Esophagus squamous epithelium (tissue), 5 donors: ENCODE measurements around the gene AP1G1. TPM values are rescaled to one million over a fixed set of nuclear protein-coding genes. Genes with fewer than 3 reads are reported as not detected.

ENCODE experiments used
- DNase-seq: peaks from one replicate; lab custom pipeline; 2025; lab: John Stamatoyannopoulos, UW
- H3K27ac ChIP-seq, 4 donors: fragments of 200-600 bp; sonication (generic); one replicate each; pipeline ENCODE4 v1.5.1; 2016 to 2019; ENCODE audit warnings: mild to moderate bottlenecking in 1 of 4
- H3K27me3 ChIP-seq, 4 donors: fragments of 200-600 bp; sonication (generic); 1 replicate in 3 of 4; 2 replicates in 1 of 4; pipeline versions ENCODE4 v1.5.1 to v1.6.0; 2017 to 2021; ENCODE audit warnings: antibody characterized with exemption in 1 of 4
- H3K36me3 ChIP-seq, 3 donors: fragments of 200-600 bp; sonication (generic); one replicate each; pipeline ENCODE4 v1.5.1; 2016 to 2019
- H3K4me1 ChIP-seq, 3 donors: fragments of 200-600 bp; sonication (generic); one replicate each; pipeline ENCODE4 v1.5.1; 2017 to 2019
- H3K4me3 ChIP-seq, 4 donors: fragments of 200-600 bp; sonication (generic); 1 replicate in 3 of 4; 2 replicates in 1 of 4; pipeline ENCODE4 v1.5.1; 2016 to 2019; ENCODE audit warnings: mild to moderate bottlenecking in 2 of 4, moderate library complexity in 1 of 4
- H3K9me3 ChIP-seq, 3 donors: fragments of 200-600 bp; sonication (generic); one replicate each; pipeline ENCODE4 v1.5.1; 2016 to 2019
- CTCF ChIP-seq, 6 experiments: fragments of 450-650 bp in 4 of 6; fragments of 200-600 bp in 2 of 6; sonication (generic) in 2 of 6; IDR thresholded peaks; one replicate each; pipeline ENCODE4 v1.5.1; 2016 to 2019; ENCODE audit warnings: antibody characterized with exemption in 6 of 6, mild to moderate bottlenecking in 4 of 6, moderate library complexity in 4 of 6
- POLR2A ChIP-seq, 4 donors: fragments of 450-650 bp; IDR thresholded peaks; one replicate each; pipeline ENCODE4 v1.6.1; 2017; ENCODE audit warnings: antibody characterized with exemption in 4 of 4, mild to moderate bottlenecking in 4 of 4, moderate library complexity in 3 of 4
- WGBS, 2 donors: methylation state at CpG; one replicate each; pipeline ENCODE4 v1.1.5; 2018; 5-methylcytosine and 5-hydroxymethylcytosine counted together
- intact Hi-C: fragments of 100-400 bp; cut with DNase I; formaldehyde crosslinking; loops from one replicate; pipeline ENCODE4 v1.15.0; 2022
- total RNA-seq, 4 donors: library from RNA; depleted of rRNA; stranded (reverse); fragments of >200 nt; gene quantifications; one replicate each; pipeline ENCODE4 v1.1.0, GENCODE V29; 2016
- donor health status: DM: yes; HTN: yes; CAD: no.

The AP1G1 gene
- total RNA-seq, 4 donors from 2014 or later: 51.7 to 90.1 (median 68.6) TPM

GRCh38 chr16:71761097-71761496 is 47.5 kb downstream of the AP1G1 start:
- no peak for TF ChIP-seq POLR2A (IDR thresholded peaks at IDR 0.05)
- TF ChIP-seq CTCF (IDR thresholded peaks at IDR 0.05): no peak
- WGBS, 2 donors: 97 to 98% methylated on average over 2 of the region's 2 CpGs
- Histone ChIP-seq H3K4me1 (no peaks in the 10 kb centered on the region), H3K9me3 (no peaks in the 10 kb centered on the region), H3K27ac (no peak overlapping the region), H3K4me3 (no peak overlapping the region), H3K27me3 (no peaks in the 10 kb centered on the region), H3K36me3 (peaks cover 8 to 97% (median 33%) of the 10 kb centered on the region in 3 donors)
- DNase-seq: no peak
- intact Hi-C loops: no loop called here

GRCh38 chr16:71758293-71758760 is 50.3 kb downstream of the AP1G1 start:
- Histone ChIP-seq H3K4me3 (no peak overlapping the region), H3K36me3 (peaks cover 9 to 100% (median 55%) of the 10 kb centered on the region in 3 donors), H3K27ac (no peak overlapping the region), H3K9me3 (no peaks in the 10 kb centered on the region), H3K4me1 (no peaks in the 10 kb centered on the region), H3K27me3 (no peaks in the 10 kb centered on the region)
- intact Hi-C loops: no loop called here
- WGBS, 2 donors: 83 to 85% methylated on average over 5 of the region's 5 CpGs
- TF ChIP-seq POLR2A (IDR thresholded peaks at IDR 0.05) (no peak), CTCF (IDR thresholded peaks at IDR 0.05) (no peak)
- DNase-seq: no peak

- Histone ChIP-seq H3K9me3 (no peaks in the 10 kb centered on the region), H3K36me3 (peaks cover 17 to 100% (median 49%) of the 10 kb centered on the region in 3 donors), H3K27ac (no peak overlapping the region), H3K27me3 (no peaks in the 10 kb centered on the region), H3K4me1 (no peaks in the 10 kb centered on the region), H3K4me3 (no peak overlapping the region)
- intact Hi-C loops: no loop called here
- WGBS, 2 donors: 66 to 79% methylated on average over 2 of the region's 2 CpGs
- DNase-seq: no peak
- TF ChIP-seq CTCF (IDR thresholded peaks at IDR 0.05): no peak
- TF ChIP-seq POLR2A (IDR thresholded peaks at IDR 0.05): no peak
Measured at GRCh38 chr16:71754652-71755051, 54.0 kb downstream of the AP1G1 start.

GRCh38 chr16:71754108-71754507 is 54.5 kb downstream of the AP1G1 start:
- Histone ChIP-seq H3K27ac (no peak overlapping the region), H3K9me3 (no peaks in the 10 kb centered on the region), H3K4me1 (no peaks in the 10 kb centered on the region), H3K27me3 (no peaks in the 10 kb centered on the region), H3K4me3 (no peak overlapping the region), H3K36me3 (peaks cover 17 to 100% (median 53%) of the 10 kb centered on the region in 3 donors)
- intact Hi-C loops: no loop called here
- DNase-seq: no peak
- TF ChIP-seq POLR2A (IDR thresholded peaks at IDR 0.05) (no peak), CTCF (IDR thresholded peaks at IDR 0.05) (no peak)

GRCh38 chr16:71748226-71748625 is 60.4 kb downstream of the AP1G1 start:
- 79 to 85% methylated on average over 4 of the region's 4 CpGs for WGBS, 2 donors
- Histone ChIP-seq H3K9me3 (no peaks in the 10 kb centered on the region), H3K4me3 (no peak overlapping the region), H3K36me3 (peaks cover 8 to 100% (median 32%) of the 10 kb centered on the region in 3 donors), H3K27ac (no peak overlapping the region), H3K27me3 (no peaks in the 10 kb centered on the region), H3K4me1 (no peaks in the 10 kb centered on the region)
- intact Hi-C loops: no loop called here
- DNase-seq: no peak
- no peak for TF ChIP-seq POLR2A (IDR thresholded peaks at IDR 0.05)
- no peak for TF ChIP-seq CTCF (IDR thresholded peaks at IDR 0.05)
